Gastroesophageal sphincter (tissue), 3 donors: ENCODE measurements around the gene KIDINS220.

Experiments
- EP300 ChIP-seq: sonication (generic); formaldehyde crosslinking; IDR thresholded peaks from one replicate; pipeline ENCODE4 v1.6.1; 2017; ENCODE audit warnings: antibody characterized with exemption, mild to moderate bottlenecking
- TF ChIP-seq, protein P1 (sequence below), 4 experiments: fragments of 200-600 bp in 2 of 4; fragments of 450-650 bp in 2 of 4; sonication (generic) in 1 of 4; IDR thresholded peaks; one replicate each; pipeline ENCODE4 v1.5.1; 2017 to 2019; ENCODE audit warnings: antibody characterized with exemption in 4 of 4, mild to moderate bottlenecking in 2 of 4, moderate library complexity in 2 of 4

DNA sequence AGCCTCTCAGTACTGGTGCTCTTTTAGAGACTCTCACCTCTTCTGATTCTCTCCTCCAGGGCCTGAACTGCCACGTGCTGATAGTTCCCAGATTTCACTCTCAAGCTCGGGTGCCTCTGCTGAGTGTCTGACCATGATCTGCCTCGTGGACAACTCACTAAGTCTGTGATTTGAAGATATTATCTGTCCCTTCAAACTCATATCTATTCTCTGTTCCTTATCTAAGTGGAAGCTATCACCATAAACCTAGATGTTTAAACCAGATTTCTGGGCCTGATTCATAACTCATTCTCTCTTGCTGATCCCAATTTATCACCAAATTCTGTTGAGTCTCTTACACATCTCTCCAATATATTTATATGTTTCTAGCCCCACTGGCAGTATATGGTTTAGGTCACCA, 29.9 kb upstream of the KIDINS220 start:
- TF ChIP-seq, protein P1, sequence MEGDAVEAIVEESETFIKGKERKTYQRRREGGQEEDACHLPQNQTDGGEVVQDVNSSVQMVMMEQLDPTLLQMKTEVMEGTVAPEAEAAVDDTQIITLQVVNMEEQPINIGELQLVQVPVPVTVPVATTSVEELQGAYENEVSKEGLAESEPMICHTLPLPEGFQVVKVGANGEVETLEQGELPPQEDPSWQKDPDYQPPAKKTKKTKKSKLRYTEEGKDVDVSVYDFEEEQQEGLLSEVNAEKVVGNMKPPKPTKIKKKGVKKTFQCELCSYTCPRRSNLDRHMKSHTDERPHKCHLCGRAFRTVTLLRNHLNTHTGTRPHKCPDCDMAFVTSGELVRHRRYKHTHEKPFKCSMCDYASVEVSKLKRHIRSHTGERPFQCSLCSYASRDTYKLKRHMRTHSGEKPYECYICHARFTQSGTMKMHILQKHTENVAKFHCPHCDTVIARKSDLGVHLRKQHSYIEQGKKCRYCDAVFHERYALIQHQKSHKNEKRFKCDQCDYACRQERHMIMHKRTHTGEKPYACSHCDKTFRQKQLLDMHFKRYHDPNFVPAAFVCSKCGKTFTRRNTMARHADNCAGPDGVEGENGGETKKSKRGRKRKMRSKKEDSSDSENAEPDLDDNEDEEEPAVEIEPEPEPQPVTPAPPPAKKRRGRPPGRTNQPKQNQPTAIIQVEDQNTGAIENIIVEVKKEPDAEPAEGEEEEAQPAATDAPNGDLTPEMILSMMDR (IDR thresholded peaks at IDR 0.05): no peak
- TF ChIP-seq EP300: no peak
